ENCODE data around the gene OSBPL10. TPM values are rescaled to one million over a fixed set of nuclear protein-coding genes. Genes with fewer than 3 reads are reported as not detected.

OSBPL10 gene
- total RNA-seq, 1 donor from 2014 or later, result 27.8 TPM

GRCh38 chr3:31920310-31920709, 60.8 kb downstream of the OSBPL10 start:
- no peak for TF ChIP-seq CTCF (IDR thresholded peaks at IDR 0.05; ENCODE audit: unreplicated experiment)
- no peak for DNase-seq (ENCODE audit: low spot score in 2 of 2, unreplicated experiment in 2 of 2)
- H3K9me3 Mint-ChIP-seq, result peaks cover 11% of the 10 kb centered on the region
- H3K27ac Mint-ChIP-seq, result no peak overlapping the region
- H3K27me3 Mint-ChIP-seq (ENCODE audit: low read depth), result no peaks in the 10 kb centered on the region
- peaks cover 27% of the 10 kb centered on the region for H3K4me1 Mint-ChIP-seq
- no peak overlapping the region for H3K4me3 Mint-ChIP-seq
- H3K36me3 Mint-ChIP-seq, result peaks cover 11% of the 10 kb centered on the region

GRCh38 chr3:31919528-31919927, 61.5 kb downstream of the OSBPL10 start:
- H3K4me1 Mint-ChIP-seq, result peaks cover 27% of the 10 kb centered on the region
- no peak for DNase-seq (ENCODE audit: low spot score in 2 of 2, unreplicated experiment in 2 of 2)
- no peak for TF ChIP-seq CTCF (IDR thresholded peaks at IDR 0.05; ENCODE audit: unreplicated experiment)
- H3K27me3 Mint-ChIP-seq (ENCODE audit: low read depth), result no peaks in the 10 kb centered on the region
- no peak overlapping the region for H3K4me3 Mint-ChIP-seq
- peaks cover 14% of the 10 kb centered on the region for H3K9me3 Mint-ChIP-seq
- H3K36me3 Mint-ChIP-seq, result peaks cover 11% of the 10 kb centered on the region
- no peak overlapping the region for H3K27ac Mint-ChIP-seq

DNA sequence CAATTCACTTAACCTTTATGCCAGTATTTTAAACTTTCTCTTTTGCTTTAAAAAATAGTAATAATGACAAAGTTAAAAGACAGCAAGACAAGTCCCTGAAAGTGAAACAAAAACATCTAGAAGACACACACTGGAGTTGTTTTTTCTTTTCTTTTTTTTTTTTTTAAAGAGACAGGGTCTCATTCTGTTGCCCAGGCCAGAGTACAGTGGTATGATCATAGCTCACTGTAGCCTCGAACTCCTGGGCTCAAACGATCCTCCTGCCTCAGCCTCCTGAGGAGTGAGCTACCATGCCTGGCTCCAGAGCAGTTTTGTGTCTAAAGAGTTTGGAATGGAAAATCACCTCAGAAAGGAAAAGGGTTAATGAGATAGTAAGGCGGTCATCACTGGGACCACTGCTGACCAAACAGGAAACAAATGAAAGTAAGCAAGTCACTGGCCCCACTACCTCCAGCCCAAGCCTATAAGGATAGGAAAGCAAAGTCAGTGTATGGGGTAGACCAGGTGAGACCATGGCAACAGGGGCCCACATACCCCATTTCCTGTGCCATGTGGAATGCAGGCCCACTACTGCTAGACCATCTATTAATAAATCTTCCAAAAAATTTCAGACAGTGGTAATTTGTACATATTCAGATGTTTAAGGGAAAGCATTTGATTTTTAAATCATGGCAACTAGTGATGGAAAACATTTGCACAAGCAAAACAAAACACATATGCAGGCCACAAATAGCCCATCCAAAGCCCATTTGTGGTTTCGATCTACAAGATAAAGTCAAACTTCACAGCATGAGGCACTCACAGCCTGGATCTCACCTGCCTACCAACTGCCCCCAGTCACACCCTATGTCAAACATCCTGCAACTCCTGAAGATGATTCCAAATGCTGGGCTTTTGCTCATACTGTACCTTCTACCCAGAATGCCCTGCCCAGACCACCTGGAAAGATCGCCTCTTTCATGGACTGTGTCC, 62.6 kb downstream of the OSBPL10 start:
- H3K9me3 Mint-ChIP-seq, result peaks cover 14% of the 10 kb centered on the region
- H3K4me3 Mint-ChIP-seq, result no peak overlapping the region
- peaks cover 27% of the 10 kb centered on the region for H3K4me1 Mint-ChIP-seq
- H3K27ac Mint-ChIP-seq, result peak overlapping the region; percentile 65
- H3K36me3 Mint-ChIP-seq, result peaks cover 11% of the 10 kb centered on the region
- H3K27me3 Mint-ChIP-seq (ENCODE audit: low read depth), result no peaks in the 10 kb centered on the region
- no peak for TF ChIP-seq CTCF (IDR thresholded peaks at IDR 0.05; ENCODE audit: unreplicated experiment)
- no peak for DNase-seq (ENCODE audit: low spot score in 2 of 2, unreplicated experiment in 2 of 2)

DNA sequence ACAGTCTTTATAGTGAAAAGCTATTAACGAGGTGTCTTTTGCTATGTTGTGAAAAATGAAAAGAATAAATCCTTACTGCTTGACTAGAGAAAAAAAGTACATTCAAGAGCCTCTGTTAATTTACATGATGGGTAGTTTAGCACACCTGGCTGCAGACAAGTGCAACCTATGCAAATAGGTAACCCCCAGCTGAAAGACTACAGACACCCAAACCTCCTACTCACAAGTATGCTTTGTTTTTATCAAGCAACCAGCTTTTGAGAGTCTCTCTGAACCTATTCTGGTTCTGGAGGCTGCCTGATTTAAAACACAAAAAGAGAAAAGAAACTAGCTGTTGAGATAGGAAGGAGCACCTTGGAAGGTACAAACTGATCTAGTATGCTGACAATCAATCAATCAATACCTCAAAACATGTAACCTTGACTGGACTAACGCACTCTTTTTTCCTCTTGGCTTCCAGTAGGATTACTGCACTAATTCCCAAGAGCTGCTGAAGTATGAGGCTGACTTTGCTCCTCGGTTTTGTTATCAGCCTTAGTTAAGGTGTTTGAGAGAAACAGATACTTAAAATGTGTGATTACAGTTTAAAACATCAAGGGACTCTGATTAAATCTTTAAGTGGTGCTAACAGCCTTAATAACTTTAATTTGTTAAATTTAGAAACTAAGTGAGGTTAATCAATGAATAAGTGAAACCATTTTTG, 63.6 kb downstream of the OSBPL10 start:
- Mint-ChIP-seq H3K27ac (peak overlapping the region; percentile 41), H3K27me3 (ENCODE audit: low read depth) (no peaks in the 10 kb centered on the region), H3K4me1 (peaks cover 20% of the 10 kb centered on the region), H3K4me3 (no peak overlapping the region), H3K36me3 (peaks cover 11% of the 10 kb centered on the region), H3K9me3 (peaks cover 14% of the 10 kb centered on the region)
- no peak for DNase-seq (ENCODE audit: low spot score in 2 of 2, unreplicated experiment in 2 of 2)
- no peak for TF ChIP-seq CTCF (IDR thresholded peaks at IDR 0.05; ENCODE audit: unreplicated experiment)

DNA sequence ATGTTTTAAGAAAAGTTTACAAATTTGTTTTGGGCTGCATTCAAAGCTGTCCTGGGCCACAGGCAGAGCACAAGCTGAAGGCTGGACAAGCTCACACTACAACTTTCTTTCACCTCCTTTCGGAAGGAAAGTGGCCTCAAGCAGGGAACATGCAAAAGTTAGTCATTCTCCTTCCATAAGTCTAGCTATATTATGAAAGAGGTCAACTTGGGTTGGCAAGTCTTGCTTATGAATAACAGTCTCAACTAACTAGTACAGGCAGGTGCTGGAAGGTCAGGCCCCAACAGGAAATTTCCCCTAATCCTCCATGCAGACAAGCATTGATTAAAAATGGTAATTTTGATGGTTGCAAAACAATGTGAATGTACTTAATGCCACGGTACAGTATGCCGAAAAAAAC, 69.4 kb downstream of the OSBPL10 start:
- Mint-ChIP-seq H3K9me3 (peaks cover 3% of the 10 kb centered on the region), H3K36me3 (no peaks in the 10 kb centered on the region), H3K4me3 (no peak overlapping the region), H3K27ac (no peak overlapping the region), H3K27me3 (ENCODE audit: low read depth) (no peaks in the 10 kb centered on the region), H3K4me1 (peaks cover 5% of the 10 kb centered on the region)
- TF ChIP-seq CTCF (IDR thresholded peaks at IDR 0.05; ENCODE audit: unreplicated experiment), result no peak
- DNase-seq (ENCODE audit: low spot score in 2 of 2, unreplicated experiment in 2 of 2), result no peak

Data from mesothelial cell of epicardium (in vitro differentiated cells).